HEK293 (cell line): ENCODE results near the gene KCNK7.

Experiments
- CTCF ChIA-PET: fragments of 350-600 bp; formaldehyde crosslinking; extraction: SDS; loops from one replicate; lab custom pipeline; 2021; ENCODE audit warnings: antibody characterized with exemption; lab: Yijun Ruan, JAX
- POLR2A ChIA-PET: fragments of 300-600 bp; formaldehyde crosslinking; extraction: SDS; loops from one replicate; lab custom pipeline; 2020; ENCODE audit warnings: antibody characterized with exemption, inconsistent platforms; lab: Yijun Ruan, JAX
- H3K27ac ChIP-seq: fragments of 200-500 bp; sonication (Bioruptor generic); 2 replicates; pipeline ENCODE4 v1.5.1; 2014; ENCODE audit warnings: low read depth, low read length, control low read depth, inconsistent platforms; ENCODE audit errors: extremely low read depth
- H3K36me3 ChIP-seq, 2 experiments: fragments of 200-500 bp in 1 of 2; sonication (Bioruptor generic) in 1 of 2; 1 replicate in 1 of 2; 2 replicates in 1 of 2; pipeline ENCODE4 v1.5.1; 2014 to 2017; ENCODE audit warnings: inconsistent platforms in 2 of 2, low read length in 2 of 2; ENCODE audit not compliant: control insufficient read depth in 2 of 2, insufficient read depth in 1 of 2
- H3K4me1 ChIP-seq: fragments of 200-500 bp; sonication (Bioruptor generic); 2 replicates; pipeline ENCODE4 v1.5.1; 2014; ENCODE audit warnings: mild to moderate bottlenecking, low read length, inconsistent platforms; ENCODE audit not compliant: control insufficient read depth, insufficient read depth
- H3K4me3 ChIP-seq: 2 replicates; pipeline ENCODE4 v1.5.1; 2011; ENCODE audit warnings: low read depth, mild to moderate bottlenecking, control low read depth, low read length, moderate library complexity
- H3K9me3 ChIP-seq: fragments of 200-500 bp; sonication (Bioruptor generic); 2 replicates; pipeline ENCODE4 v1.5.1; 2014; ENCODE audit warnings: low read depth, low read length, inconsistent platforms; ENCODE audit not compliant: control insufficient read depth, insufficient read depth
- GLIS1 ChIP-seq: fragments of 450-650 bp; formaldehyde crosslinking; IDR thresholded peaks from 2 replicates; pipeline ENCODE4 v1.5.1; 2016; ENCODE audit warnings: missing biosample characterization, missing genetic modification characterization
- HOXD13 ChIP-seq: sonication (generic); formaldehyde crosslinking; IDR thresholded peaks from 2 replicates; pipeline ENCODE4 v1.8.0; 2022; ENCODE audit warnings: missing genetic modification reagents, borderline replicate concordance
- KLF16 ChIP-seq: fragments of 450-650 bp; formaldehyde crosslinking; IDR thresholded peaks from 2 replicates; pipeline ENCODE4 v1.5.1; 2017; ENCODE audit warnings: missing biosample characterization, missing genetic modification characterization
- KLF7 ChIP-seq: fragments of 450-650 bp; formaldehyde crosslinking; IDR thresholded peaks from 2 replicates; pipeline ENCODE4 v1.5.1; 2016; ENCODE audit warnings: missing biosample characterization, missing genetic modification characterization, borderline replicate concordance
- PATZ1 ChIP-seq: fragments of 450-650 bp; formaldehyde crosslinking; IDR thresholded peaks from 2 replicates; pipeline ENCODE4 v1.5.1; 2016; ENCODE audit warnings: missing biosample characterization, missing genetic modification characterization
- PBX3 ChIP-seq: sonication (generic); formaldehyde crosslinking; IDR thresholded peaks from 2 replicates; pipeline ENCODE4 v1.8.1; 2022; ENCODE audit warnings: mild to moderate bottlenecking, moderate library complexity, missing genetic modification reagents
- RBAK ChIP-seq: fragments of 450-650 bp; formaldehyde crosslinking; IDR thresholded peaks from 2 replicates; pipeline ENCODE4 v1.5.1; 2016; ENCODE audit warnings: missing biosample characterization, missing genetic modification characterization
- SP2 ChIP-seq: fragments of 450-650 bp; formaldehyde crosslinking; IDR thresholded peaks from 2 replicates; pipeline ENCODE4 v1.5.1; 2016; ENCODE audit warnings: missing biosample characterization, missing genetic modification characterization
- SP3 ChIP-seq: fragments of 450-650 bp; formaldehyde crosslinking; IDR thresholded peaks from 2 replicates; pipeline ENCODE4 v1.5.1; 2016; ENCODE audit warnings: missing biosample characterization, missing genetic modification characterization
- YY1 ChIP-seq: fragments of 450-650 bp; formaldehyde crosslinking; IDR thresholded peaks from 2 replicates; pipeline ENCODE4 v1.5.1; 2018; ENCODE audit warnings: missing biosample characterization, missing genetic modification characterization
- ZBTB1 ChIP-seq: fragments of 450-650 bp; formaldehyde crosslinking; IDR thresholded peaks from 2 replicates; pipeline ENCODE4 v1.5.1; 2016; ENCODE audit warnings: missing biosample characterization, missing genetic modification characterization
- ZBTB11 ChIP-seq: fragments of 450-650 bp; formaldehyde crosslinking; conservative IDR thresholded peaks from 2 replicates; pipeline ENCODE4 v1.5.1; 2016; ENCODE audit warnings: low read depth, missing biosample characterization, missing genetic modification characterization
- ZBTB48 ChIP-seq: fragments of 450-650 bp; formaldehyde crosslinking; IDR thresholded peaks from 2 replicates; pipeline ENCODE4 v1.5.1; 2016; ENCODE audit warnings: missing biosample characterization, missing genetic modification characterization
- ZNF10 ChIP-seq: fragments of 450-650 bp; formaldehyde crosslinking; IDR thresholded peaks from 2 replicates; pipeline ENCODE4 v1.5.1; 2017; ENCODE audit warnings: missing biosample characterization, missing genetic modification characterization
- ZNF19 ChIP-seq: fragments of 450-650 bp; formaldehyde crosslinking; IDR thresholded peaks from 2 replicates; pipeline ENCODE4; 2016; ENCODE audit warnings: missing biosample characterization, missing genetic modification characterization, low read depth
- ZNF292 ChIP-seq: fragments of 450-650 bp; formaldehyde crosslinking; IDR thresholded peaks from 2 replicates; pipeline ENCODE4 v1.5.1; 2016; ENCODE audit warnings: low read depth, missing biosample characterization, missing genetic modification characterization, borderline replicate concordance
- ZNF366 ChIP-seq: fragments of 450-650 bp; formaldehyde crosslinking; conservative IDR thresholded peaks from 2 replicates; pipeline ENCODE4 v1.5.1; 2016; ENCODE audit warnings: missing biosample characterization, missing genetic modification characterization
- ZNF416 ChIP-seq: fragments of 450-650 bp; formaldehyde crosslinking; IDR thresholded peaks from 2 replicates; pipeline ENCODE4 v1.5.1; 2016; ENCODE audit warnings: missing biosample characterization, missing genetic modification characterization
- ZNF530 ChIP-seq: fragments of 450-650 bp; formaldehyde crosslinking; IDR thresholded peaks from 2 replicates; pipeline ENCODE4 v1.5.1; 2016; ENCODE audit warnings: low read depth, missing biosample characterization, missing genetic modification characterization
- ZNF558 ChIP-seq: fragments of 450-650 bp; formaldehyde crosslinking; IDR thresholded peaks from 2 replicates; pipeline ENCODE4 v1.5.1; 2016; ENCODE audit warnings: missing biosample characterization, missing genetic modification characterization
- ZNF837 ChIP-seq: fragments of 450-650 bp; formaldehyde crosslinking; IDR thresholded peaks from 2 replicates; pipeline ENCODE4 v1.5.1; 2016; ENCODE audit warnings: missing biosample characterization, missing genetic modification characterization
- ZSCAN4 ChIP-seq: fragments of 450-650 bp; formaldehyde crosslinking; IDR thresholded peaks from 2 replicates; pipeline ENCODE4 v1.5.1; 2017; ENCODE audit warnings: missing biosample characterization, missing genetic modification characterization
- ZXDB ChIP-seq: fragments of 450-650 bp; formaldehyde crosslinking; IDR thresholded peaks from 2 replicates; pipeline ENCODE4 v1.5.1; 2016; ENCODE audit warnings: missing biosample characterization, missing genetic modification characterization

KCNK7 gene

GRCh38 chr11:65615950-65616574 lies 20.5 kb upstream of the KCNK7 start (continued):
- no peak for TF ChIP-seq ZSCAN4
- no peak for TF ChIP-seq RBAK (tag by site-specific recombination)
- TF ChIP-seq GLIS1 (tag by site-specific recombination): no peak
- no peak for TF ChIP-seq ZBTB48 (tag by site-specific recombination)
- no peak for TF ChIP-seq ZNF837
- TF ChIP-seq HOXD13 (CRISPR knock-in tag): no peak
- TF ChIP-seq ZNF292 (tag by site-specific recombination): no peak
- no peak for TF ChIP-seq ZNF10
- TF ChIP-seq ZNF366 (tag by site-specific recombination): no peak
- no peak for TF ChIP-seq ZNF19
- 0 out of 2 replicates have a peak, but pooled peaks have one; percentile 62 for TF ChIP-seq KLF16 (tag by site-specific recombination)
- no peak for TF ChIP-seq ZNF558
- no peak for TF ChIP-seq SP3 (tag by site-specific recombination)
- no peak for TF ChIP-seq SP2 (tag by site-specific recombination)
- peak; percentile 47 for TF ChIP-seq ZBTB11
- TF ChIP-seq KLF7 (tag by site-specific recombination): no peak
- no peak for TF ChIP-seq YY1 (tag by site-specific recombination)
- no peak for TF ChIP-seq ZNF530

GRCh38 chr11:65615229-65615949 lies 19.8 kb upstream of the KCNK7 start, which contains the start of gene PCNX3:
Gene PCNX3 (plus strand): TSS chr11:65615776. CDS start chr11:65616312, 536 bp downstream.
- H3K4me1 ChIP-seq: no peaks in the 10 kb centered on the region
- H3K4me3 ChIP-seq: peak within 1 kb of the TSS; percentile 91
- no peaks in the 10 kb centered on the region for H3K9me3 ChIP-seq
- ChIA-PET CTCF (interaction anchor here (0.5 to 3.8 kb wide), 9 partner anchors 16 to 270 kb away, joined by 3 to 22 read pairs (median 4); partner anchors contain the start of gene MUS81), POLR2A (interaction anchor here (0.7 to 2.5 kb wide), 38 partner anchors 9 to 387 kb away, joined by 3 to 20 read pairs (median 6); partner anchors contain the start of genes BANF1, CCDC85B, CFL1 and EHBP1L1)
- peak within 1 kb of the TSS; percentile 79 for H3K27ac ChIP-seq
- peaks cover 0 to 61% of the 10 kb centered on the region in 2 experiments; a peak in 1 of 3 replicates for H3K36me3 ChIP-seq
- TF ChIP-seq ZNF530 (no peak), ZXDB (tag by site-specific recombination) (peak; percentile 67), ZNF416 (tag by site-specific recombination) (no peak), ZBTB11 (peak; percentile 89), SP3 (tag by site-specific recombination) (peak; percentile 95), ZBTB1 (tag by site-specific recombination) (0 out of 2 replicates have a peak, but pooled peaks have one; percentile 22), PATZ1 (tag by site-specific recombination) (0 out of 2 replicates have a peak, but pooled peaks have one; percentile 11), PBX3 (CRISPR knock-in tag) (peak; percentile 94)
